22Rv1 (cell line): ENCODE measurements around the gene ZMYND10.

ENCODE experiments used
- CTCF ChIP-seq: fragments of 450-650 bp; IDR thresholded peaks from 2 replicates; pipeline ENCODE4 v1.5.1; 2017; ENCODE audit warnings: mild to moderate bottlenecking
- ZFX ChIP-seq: fragments of 450-650 bp; IDR thresholded peaks from 2 replicates; pipeline ENCODE4 v1.6.1; 2017; ENCODE audit warnings: antibody characterized with exemption, borderline replicate concordance

- TF ChIP-seq CTCF (no peak), ZFX (no peak)
Measured at GRCh38 chr3:50341537-50341936, 4.0 kb downstream of the ZMYND10 start.
